ENCODE data around the gene GMPPB. TPM values are rescaled to one million over a fixed set of nuclear protein-coding genes. Genes with fewer than 3 reads are reported as not detected.

The GMPPB gene
- polyA plus RNA-seq, 1 donor (not counting 4 experiments of a cell fraction or from before 2014, with no cell fraction given): 17.4 TPM

- H2AFZ ChIP-seq (ENCODE audit: control insufficient read depth, low read length): no peak overlapping the region
- H3K4me3 ChIP-seq (ENCODE audit: control insufficient read depth in 2 of 3, extremely low read depth in 1 of 3, insufficient read depth in 2 of 3, low read depth in 1 of 3, low read length in 3 of 3): no peak overlapping the region
- no peak overlapping the region for H3K4me2 ChIP-seq (ENCODE audit: control insufficient read depth, extremely low read depth, insufficient read depth, low read depth, low read length)
- H3K9ac ChIP-seq (ENCODE audit: control insufficient read depth, extremely low read depth, insufficient read depth, low read length): no peak overlapping the region
- no peak for FAIRE-seq
- H3K27ac ChIP-seq (ENCODE audit: control insufficient read depth, insufficient read depth, low read length): no peak overlapping the region
- no peaks in the 10 kb centered on the region for H4K20me1 ChIP-seq (ENCODE audit: control insufficient read depth, extremely low read depth, insufficient read depth, low read length)
- no peak for DNase-seq (ENCODE audit: low read depth, low spot score)
- no peaks in the 10 kb centered on the region for H3K9me1 ChIP-seq (ENCODE audit: control insufficient read depth, extremely low read depth, insufficient read depth, low read length)
- no peaks in the 10 kb centered on the region for H3K9me3 ChIP-seq (ENCODE audit: control insufficient read depth, low read depth, low read length)
- H3K4me1 ChIP-seq (ENCODE audit: control insufficient read depth, extremely low read depth, insufficient read depth, low read length): no peaks in the 10 kb centered on the region
- dilution Hi-C loops (cut with MboI; ENCODE audit: extremely low pct_ligation_motif_present, low sequenced_read_pairs): loop anchor here (25.0 kb wide), 1 partner anchor 128 kb away; the partner anchor contains the start of genes CAMKV and TRAIP
- H3K36me3 ChIP-seq (ENCODE audit: control insufficient read depth in 2 of 2, extremely low read depth in 1 of 2, insufficient read depth in 2 of 2, low read length in 2 of 2): peaks cover 13 to 22% of the 10 kb centered on the region in 2 experiments
- H3K79me2 ChIP-seq (ENCODE audit: control insufficient read depth, insufficient read depth, low read length): no peaks in the 10 kb centered on the region
- no peaks in the 10 kb centered on the region for H3K27me3 ChIP-seq (ENCODE audit: control insufficient read depth, extremely low read depth, insufficient read depth, low read length)
- TF ChIP-seq CTCF (optimal IDR thresholded peaks at IDR 0.05 in 1 of 3, IDR thresholded peaks at IDR 0.05 in 1 of 3, conservative IDR thresholded peaks at IDR 0.05 in 1 of 3; ENCODE audit: extremely low read depth in 1 of 3, insufficient read depth in 2 of 3, low read length in 3 of 3) (no peak), EZH2 (IDR thresholded peaks at IDR 0.05; ENCODE audit: low read length) (no peak)
Measured at GRCh38 chr3:49734752-49735151, 11.0 kb upstream of the GMPPB start.

DNA sequence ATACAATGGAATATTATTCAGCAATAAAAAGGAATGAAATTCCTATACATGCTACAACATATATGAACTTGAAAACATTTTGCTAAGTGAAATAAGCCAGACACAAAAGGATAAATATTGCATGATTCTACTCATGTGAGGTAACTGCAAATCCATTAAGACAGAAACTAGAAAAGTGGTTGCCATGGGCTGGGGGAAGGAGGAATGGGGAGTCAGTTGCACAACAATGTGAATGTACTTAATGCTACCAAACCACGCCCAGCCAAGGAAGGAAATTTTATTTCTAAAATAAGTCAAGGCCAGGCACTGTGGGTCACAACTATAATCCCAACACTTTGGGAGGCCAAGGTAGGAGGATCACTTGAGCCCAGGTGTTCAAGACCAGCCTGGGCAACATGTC lies 9.8 kb upstream of the GMPPB start:
- H3K4me1 ChIP-seq (ENCODE audit: control insufficient read depth, extremely low read depth, insufficient read depth, low read length): no peaks in the 10 kb centered on the region
- H3K4me3 ChIP-seq (ENCODE audit: control insufficient read depth in 2 of 3, extremely low read depth in 1 of 3, insufficient read depth in 2 of 3, low read depth in 1 of 3, low read length in 3 of 3): no peak overlapping the region
- no peaks in the 10 kb centered on the region for H3K9me3 ChIP-seq (ENCODE audit: control insufficient read depth, low read depth, low read length)
- no peak overlapping the region for H3K9ac ChIP-seq (ENCODE audit: control insufficient read depth, extremely low read depth, insufficient read depth, low read length)
- DNase-seq (ENCODE audit: low read depth, low spot score) (no peak), FAIRE-seq (no peak)
- no peaks in the 10 kb centered on the region for H3K27me3 ChIP-seq (ENCODE audit: control insufficient read depth, extremely low read depth, insufficient read depth, low read length)
- no peak overlapping the region for H2AFZ ChIP-seq (ENCODE audit: control insufficient read depth, low read length)
- H3K27ac ChIP-seq (ENCODE audit: control insufficient read depth, insufficient read depth, low read length): no peak overlapping the region
- H3K4me2 ChIP-seq (ENCODE audit: control insufficient read depth, extremely low read depth, insufficient read depth, low read depth, low read length): no peak overlapping the region
- H3K36me3 ChIP-seq (ENCODE audit: control insufficient read depth in 2 of 2, extremely low read depth in 1 of 2, insufficient read depth in 2 of 2, low read length in 2 of 2): peaks cover 12 to 22% of the 10 kb centered on the region in 2 experiments
- H3K79me2 ChIP-seq (ENCODE audit: control insufficient read depth, insufficient read depth, low read length): no peaks in the 10 kb centered on the region
- no peaks in the 10 kb centered on the region for H4K20me1 ChIP-seq (ENCODE audit: control insufficient read depth, extremely low read depth, insufficient read depth, low read length)
- dilution Hi-C loops (cut with MboI; ENCODE audit: extremely low pct_ligation_motif_present, low sequenced_read_pairs): loop anchor here (25.0 kb wide), 1 partner anchor 129 kb away; the partner anchor contains the start of genes CAMKV and TRAIP
- H3K9me1 ChIP-seq (ENCODE audit: control insufficient read depth, extremely low read depth, insufficient read depth, low read length): no peaks in the 10 kb centered on the region
- TF ChIP-seq CTCF (optimal IDR thresholded peaks at IDR 0.05 in 1 of 3, IDR thresholded peaks at IDR 0.05 in 1 of 3, conservative IDR thresholded peaks at IDR 0.05 in 1 of 3; ENCODE audit: extremely low read depth in 1 of 3, insufficient read depth in 2 of 3, low read length in 3 of 3): no peak
- TF ChIP-seq EZH2 (IDR thresholded peaks at IDR 0.05; ENCODE audit: low read length): no peak

All from keratinocyte (primary cell).